ENCODE results near the gene CIBAR2.

CIBAR2 gene

GRCh38 chr16:85100265-85100664, 12.0 kb downstream of the CIBAR2 start:
- no peak for DNase-seq

DNA sequence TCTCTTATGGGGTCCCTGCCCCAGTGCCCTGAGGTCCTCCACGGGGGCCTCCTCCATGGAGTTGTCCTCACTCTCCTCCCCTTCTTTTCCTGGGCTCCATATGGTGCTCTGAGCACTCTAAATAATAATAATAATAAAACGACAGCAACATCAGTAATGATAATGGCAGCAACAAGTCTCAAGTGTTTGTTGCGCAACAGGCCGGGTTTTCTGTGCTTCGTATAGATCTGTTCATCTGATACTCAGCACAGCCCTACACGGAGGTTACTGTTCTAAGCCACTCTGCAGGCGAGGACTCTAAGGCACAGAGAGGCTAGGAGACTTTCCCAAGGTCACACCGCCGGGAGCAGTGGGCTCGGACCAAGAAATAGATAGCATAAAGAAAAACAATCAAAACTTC, 13.7 kb downstream of the CIBAR2 start:
- DNase-seq, result no peak

DNA sequence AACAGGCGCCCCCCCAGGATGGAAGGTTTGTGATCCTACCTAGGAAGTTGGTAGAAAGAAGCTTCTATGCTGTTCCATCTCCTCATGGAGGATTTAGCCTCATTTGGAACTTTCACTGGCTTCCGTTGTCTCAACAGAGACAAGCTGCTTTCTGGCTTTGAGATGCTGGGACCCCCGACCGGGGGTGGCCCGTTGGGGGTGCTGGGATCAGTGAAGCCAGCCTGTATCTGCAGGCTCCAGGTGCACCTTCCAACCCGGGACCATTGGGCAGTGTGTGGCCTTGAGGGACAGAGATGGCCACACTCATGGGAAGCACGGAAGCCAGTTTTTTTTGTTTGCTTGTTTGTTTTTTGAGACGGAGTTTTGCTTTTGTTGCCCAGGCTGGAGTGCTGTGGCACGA, 15.4 kb downstream of the CIBAR2 start:
- no peak for DNase-seq

DNA sequence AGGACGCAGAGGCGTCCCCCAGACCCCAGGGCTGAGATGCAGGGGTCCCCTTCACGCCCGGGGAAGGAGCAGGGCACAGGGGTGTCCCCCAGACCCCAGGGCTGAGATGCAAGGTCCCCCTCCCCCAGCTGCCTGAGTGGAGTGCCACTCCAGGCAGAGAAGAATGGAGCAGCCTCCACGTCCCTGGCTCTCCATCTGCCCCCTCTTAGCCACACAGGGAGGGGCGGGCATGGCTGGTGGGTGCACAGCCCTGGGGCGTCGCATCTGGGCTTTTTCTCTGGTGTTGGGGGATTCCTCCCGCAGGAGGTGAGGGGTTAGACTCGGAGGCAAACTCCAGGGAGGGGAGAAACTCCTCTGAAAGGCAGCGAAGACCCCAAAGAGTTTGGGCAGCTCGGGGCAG, 17.5 kb downstream of the CIBAR2 start:
- DNase-seq, result no peak

GRCh38 chr16:85094176-85094805, 18.0 kb downstream of the CIBAR2 start:
- no peak for DNase-seq

- no peak for DNase-seq
Measured at GRCh38 chr16:85093705-85094104, 18.6 kb downstream of the CIBAR2 start.

DNA sequence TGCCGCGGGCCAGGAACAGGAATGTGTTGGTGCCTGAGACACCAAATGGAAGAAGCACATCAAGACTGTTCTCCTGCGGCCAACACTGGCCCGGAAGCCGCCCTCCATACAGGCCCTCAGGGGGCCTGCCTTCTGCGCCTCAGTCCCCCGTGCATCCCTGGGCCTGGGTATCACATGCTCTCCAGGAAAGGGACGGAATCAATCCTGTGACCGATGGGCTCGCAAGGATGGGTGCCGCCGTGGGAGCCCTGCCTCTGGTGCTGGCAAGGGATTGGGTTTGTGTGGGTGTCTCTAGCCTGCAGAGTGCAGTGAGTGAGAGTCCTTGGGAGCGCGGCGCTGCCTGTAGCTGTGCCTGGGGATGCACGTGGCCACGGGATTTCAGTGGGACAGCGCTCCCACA, 19.4 kb downstream of the CIBAR2 start:
- DNase-seq, result no peak

- DNase-seq, result no peak
Measured at GRCh38 chr16:85092309-85092708, 20.0 kb downstream of the CIBAR2 start.

- DNase-seq, result no peak
Measured at GRCh38 chr16:85091522-85091910, 20.8 kb downstream of the CIBAR2 start.

DNA sequence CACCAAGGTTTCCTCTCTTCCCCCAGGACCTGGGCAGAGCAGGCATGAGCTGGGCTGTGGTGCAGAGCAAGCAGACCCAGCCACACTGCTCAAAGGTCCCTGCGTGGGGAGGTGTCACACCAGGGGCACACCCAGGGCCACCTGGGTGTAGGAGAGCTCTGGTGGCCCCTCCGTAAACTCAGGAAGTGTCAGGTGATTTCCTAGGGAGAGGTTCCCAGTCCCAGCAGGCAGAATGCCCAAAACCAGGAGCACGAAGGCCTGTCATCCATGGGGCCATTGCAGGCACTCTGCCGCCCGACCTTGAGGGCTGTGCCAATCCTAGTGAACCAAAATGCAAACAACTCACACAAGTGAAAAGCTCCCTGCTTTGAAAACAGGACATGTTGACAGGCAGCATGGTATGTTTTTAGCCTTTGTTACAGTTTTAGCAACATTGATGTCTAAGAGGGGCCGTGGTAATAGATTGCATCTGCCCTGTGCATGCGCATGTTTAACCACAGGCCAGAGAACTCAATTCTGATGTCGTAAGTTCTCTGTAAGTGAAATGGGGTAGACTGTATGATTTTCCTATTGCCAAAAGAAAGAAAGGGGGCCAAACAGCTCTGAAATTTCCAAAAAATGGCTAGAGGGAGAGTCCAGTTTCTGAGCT, 21.3 kb downstream of the CIBAR2 start:
- no peak for DNase-seq

- no peak for DNase-seq
Measured at GRCh38 chr16:85090181-85090580, 22.1 kb downstream of the CIBAR2 start.

- DNase-seq, result no peak
Measured at GRCh38 chr16:85089525-85089924, 22.7 kb downstream of the CIBAR2 start.

GRCh38 chr16:85088570-85089199, 23.6 kb downstream of the CIBAR2 start:
- DNase-seq, result no peak

- no peak for DNase-seq
Measured at GRCh38 chr16:85087899-85088569, 24.2 kb downstream of the CIBAR2 start.

DNA sequence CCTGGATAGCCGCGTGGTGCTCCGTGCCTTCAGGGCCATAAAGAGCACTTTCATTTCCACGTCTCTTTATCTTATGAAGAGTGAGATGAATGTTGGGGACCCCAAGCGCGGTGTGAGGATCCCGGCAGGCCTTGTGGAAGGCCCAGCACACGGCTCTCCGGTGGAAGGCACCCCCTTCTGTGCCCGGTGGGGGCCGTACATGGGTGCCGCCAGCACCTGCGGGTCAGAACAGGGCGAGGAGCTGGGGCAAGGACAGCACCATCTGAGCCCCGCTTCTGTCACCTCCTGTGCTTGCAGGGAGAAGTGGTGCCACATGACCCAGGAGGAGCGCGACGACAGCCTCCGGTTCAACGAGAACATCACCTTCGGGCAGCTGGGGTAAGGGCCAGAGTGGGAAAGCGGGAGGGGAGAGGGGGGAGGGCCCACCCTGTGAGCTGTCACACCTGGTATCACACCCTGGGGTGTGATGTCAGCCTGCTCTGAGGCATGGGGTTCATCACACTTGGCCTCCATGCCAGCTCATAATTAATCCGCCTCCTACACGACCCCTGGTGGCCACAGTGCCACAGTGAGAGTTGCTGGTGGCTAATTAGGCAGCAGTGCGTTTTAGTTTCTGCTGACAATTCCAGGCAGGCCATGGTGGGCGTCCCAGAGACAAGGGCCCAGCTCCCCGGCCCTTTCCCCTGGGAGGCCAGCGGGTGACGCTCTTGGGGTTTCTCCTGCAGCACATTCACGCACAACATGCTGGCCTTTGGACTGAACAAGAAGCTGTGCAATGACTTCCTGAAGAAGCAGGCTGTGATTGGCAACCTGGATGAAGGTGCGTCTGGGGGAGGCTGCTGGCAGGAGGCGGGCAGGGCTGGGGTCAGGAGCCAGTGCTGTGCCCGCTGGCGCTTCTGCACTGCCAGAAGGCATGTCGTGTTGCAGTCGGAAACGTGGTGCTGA, 25.7 kb downstream of the CIBAR2 start:
- DNase-seq, result peak; percentile 25

- no peak for DNase-seq
Measured at GRCh38 chr16:85085721-85086120, 26.6 kb downstream of the CIBAR2 start.

GRCh38 chr16:85084841-85085510, 27.3 kb downstream of the CIBAR2 start:
- no peak for DNase-seq

DNA sequence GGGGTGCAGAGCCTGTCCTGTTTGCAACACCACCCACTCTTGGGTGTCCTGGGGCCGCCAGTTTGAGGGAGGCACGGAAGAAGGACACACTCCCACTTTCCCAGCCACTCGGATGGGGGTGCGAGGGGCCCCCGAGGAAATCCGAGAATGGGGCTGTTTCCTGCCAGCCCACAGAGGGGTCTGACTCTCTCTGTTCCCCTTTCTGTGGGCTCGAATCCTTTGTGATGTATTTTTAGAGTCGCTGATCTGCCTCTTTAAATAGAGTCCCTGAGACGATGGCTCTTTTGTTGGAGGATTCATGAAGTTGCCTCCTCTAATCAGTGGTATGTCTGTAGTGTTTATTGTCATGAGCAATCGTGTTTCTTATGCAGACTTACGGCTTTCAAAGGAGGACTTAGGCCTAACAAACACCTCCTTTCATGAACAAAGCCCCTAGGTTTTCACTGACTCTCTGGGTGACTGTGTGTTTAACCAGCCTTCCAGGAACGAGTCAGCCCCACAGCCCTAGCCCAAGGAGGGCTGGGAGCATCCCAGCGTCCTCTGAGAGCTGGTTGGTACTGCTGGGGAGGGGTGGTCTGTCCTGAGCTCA, 29.1 kb downstream of the CIBAR2 start:
- no peak for DNase-seq

- DNase-seq, result no peak
Measured at GRCh38 chr16:85082173-85083050, 29.9 kb downstream of the CIBAR2 start.

GRCh38 chr16:85081765-85082164, 30.5 kb downstream of the CIBAR2 start:
- no peak for DNase-seq

DNA sequence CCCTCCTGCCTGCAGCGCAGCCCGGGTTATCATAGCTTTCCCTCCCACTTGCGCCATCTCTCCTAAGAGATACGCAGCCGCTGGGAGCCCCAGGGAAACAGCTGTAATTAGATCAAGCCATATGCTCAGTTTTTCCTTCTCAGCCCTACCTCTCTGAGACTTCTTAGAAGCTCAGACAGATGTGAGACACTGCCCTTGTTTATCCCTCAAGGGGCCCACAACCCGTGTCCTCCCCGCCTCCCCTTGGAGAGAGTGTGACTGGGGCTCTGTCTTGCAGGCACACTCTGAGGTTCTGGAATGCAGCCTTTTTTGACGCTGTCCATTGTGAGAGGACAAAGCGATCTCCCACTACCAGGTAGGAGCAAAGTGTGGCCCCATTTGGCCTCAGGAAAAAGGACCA, 31.2 kb downstream of the CIBAR2 start:
- no peak for DNase-seq
